Liver (tissue), 3 donors: ENCODE measurements around the gene OXCT1.

ENCODE experiments used
- CTCF ChIP-seq: fragments of 150-350 bp; IDR thresholded peaks from 2 replicates; pipeline ENCODE4 v1.5.1; 2017; ENCODE audit warnings: improper control_type of control experiment, low read depth, low read length; ENCODE audit not compliant: missing input control
- FOXA1 ChIP-seq: IDR thresholded peaks from 2 replicates; pipeline ENCODE4 v1.6.1; 2016; ENCODE audit warnings: antibody characterized with exemption
- GABPA ChIP-seq, 2 donors: IDR thresholded peaks in 1 of 2; conservative IDR thresholded peaks in 1 of 2; 2 replicates each; pipeline ENCODE4 v1.6.1; 2016; ENCODE audit warnings: antibody characterized with exemption in 2 of 2, mild to moderate bottlenecking in 1 of 2, moderate library complexity in 1 of 2
- JUND ChIP-seq, 2 donors: IDR thresholded peaks; 2 replicates each; pipeline ENCODE4 v1.6.1; 2016; ENCODE audit warnings: antibody characterized with exemption in 2 of 2
- NR2F2 ChIP-seq: IDR thresholded peaks from 2 replicates; pipeline ENCODE4 v1.6.1; 2016; ENCODE audit warnings: antibody characterized with exemption
- RAD21 ChIP-seq, 2 donors: IDR thresholded peaks; 2 replicates each; pipeline ENCODE4 v1.6.1; 2016; ENCODE audit warnings: antibody characterized with exemption in 2 of 2, mild to moderate bottlenecking in 2 of 2
- REST ChIP-seq: IDR thresholded peaks from 2 replicates; pipeline ENCODE4 v1.6.1; 2016; ENCODE audit warnings: antibody characterized with exemption, mild to moderate bottlenecking
- SP1 ChIP-seq: IDR thresholded peaks from 2 replicates; pipeline ENCODE4 v1.6.1; 2018; ENCODE audit warnings: antibody characterized with exemption, mild to moderate bottlenecking
- TAF1 ChIP-seq: conservative IDR thresholded peaks from 2 replicates; pipeline ENCODE4 v1.6.1; 2016; ENCODE audit warnings: antibody characterized with exemption, mild to moderate bottlenecking
- YY1 ChIP-seq: IDR thresholded peaks from 2 replicates; pipeline ENCODE4 v1.6.1; 2016; ENCODE audit warnings: antibody characterized with exemption, mild to moderate bottlenecking
- donor health status: healthy.
- donor health status: healthy.

GRCh38 chr5:41773799-41774198 is 96.4 kb downstream of the OXCT1 start:
- TF ChIP-seq CTCF = no peak
- no peak for TF ChIP-seq RAD21 (IDR thresholded peaks at IDR 0.05)
- TF ChIP-seq SP1 = no peak
- no peak for TF ChIP-seq JUND (IDR thresholded peaks at IDR 0.05)
- TF ChIP-seq YY1 = no peak
- no peak for TF ChIP-seq REST
- no peak for TF ChIP-seq GABPA (IDR thresholded peaks at IDR 0.05 in 1 of 2, conservative IDR thresholded peaks at IDR 0.05 in 1 of 2)
- no peak for TF ChIP-seq FOXA1
- TF ChIP-seq NR2F2 = no peak
- TF ChIP-seq TAF1 = no peak
